ENCODE measurements around the gene NT5C2. TPM values are rescaled to one million over a fixed set of nuclear protein-coding genes. Genes with fewer than 3 reads are reported as not detected.

The NT5C2 gene
- total RNA-seq, 2 experiments from 2014 or later = 39.1 to 43.0 TPM

DNA sequence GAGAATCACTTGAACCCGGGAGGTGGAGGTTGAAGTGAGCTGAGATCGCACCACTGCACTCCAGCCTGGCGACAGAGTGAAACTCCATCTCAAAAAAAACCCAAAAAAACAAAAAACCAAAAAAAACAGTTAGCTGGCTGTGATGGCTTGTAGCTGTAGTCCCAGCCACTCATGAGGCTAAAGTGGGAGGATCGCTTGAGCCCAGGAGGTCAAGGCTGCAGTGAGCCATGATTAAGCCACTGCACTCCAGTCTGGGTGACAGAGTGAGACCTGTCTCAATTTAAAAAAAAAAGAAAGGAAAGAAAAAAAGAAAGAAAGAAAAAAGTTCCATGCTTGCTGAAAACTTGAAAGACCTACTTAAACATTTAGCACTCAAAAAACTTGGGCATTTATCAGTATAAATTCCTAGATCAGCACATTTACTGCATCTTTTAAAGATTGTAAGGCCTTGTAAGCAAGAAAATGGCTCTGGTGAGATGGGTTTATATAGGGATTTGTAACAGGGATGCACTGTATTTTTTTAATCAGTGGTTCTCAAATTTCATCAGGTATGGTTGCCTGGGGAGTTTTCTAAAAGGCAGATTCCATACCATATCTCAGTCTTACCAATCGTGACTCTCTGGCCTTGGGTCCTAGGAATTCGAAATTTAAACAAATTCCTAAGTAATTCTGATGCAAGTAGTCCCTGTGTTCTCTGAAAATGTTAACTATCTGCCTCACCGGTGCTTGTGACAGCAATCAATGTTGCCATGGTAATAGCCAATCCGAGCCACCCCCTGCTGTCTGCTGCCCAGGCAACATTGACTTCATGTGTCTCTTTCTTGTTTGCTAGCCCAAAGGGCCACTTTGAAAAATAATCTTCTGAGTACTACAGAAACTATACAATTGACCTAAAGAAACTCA lies 11.5 kb upstream of the NT5C2 start:
- ChIA-PET CTCF (no interaction called here), POLR2A (interaction anchor here (0.6 to 1.1 kb wide), 2 partner anchors 22 to 93 kb away, joined by 3 read pairs; no protein-coding TSS in a partner anchor)
- Mint-ChIP-seq H3K9me3 (no peaks in the 10 kb centered on the region), H3K36me3 (ENCODE audit: low read depth) (no peaks in the 10 kb centered on the region), H3K27me3 (peaks cover 1% of the 10 kb centered on the region), H3K4me1 (ENCODE audit: low read depth) (no peaks in the 10 kb centered on the region), H3K27ac (no peak overlapping the region), H3K4me3 (no peak overlapping the region)
- TF ChIP-seq, protein P1, sequence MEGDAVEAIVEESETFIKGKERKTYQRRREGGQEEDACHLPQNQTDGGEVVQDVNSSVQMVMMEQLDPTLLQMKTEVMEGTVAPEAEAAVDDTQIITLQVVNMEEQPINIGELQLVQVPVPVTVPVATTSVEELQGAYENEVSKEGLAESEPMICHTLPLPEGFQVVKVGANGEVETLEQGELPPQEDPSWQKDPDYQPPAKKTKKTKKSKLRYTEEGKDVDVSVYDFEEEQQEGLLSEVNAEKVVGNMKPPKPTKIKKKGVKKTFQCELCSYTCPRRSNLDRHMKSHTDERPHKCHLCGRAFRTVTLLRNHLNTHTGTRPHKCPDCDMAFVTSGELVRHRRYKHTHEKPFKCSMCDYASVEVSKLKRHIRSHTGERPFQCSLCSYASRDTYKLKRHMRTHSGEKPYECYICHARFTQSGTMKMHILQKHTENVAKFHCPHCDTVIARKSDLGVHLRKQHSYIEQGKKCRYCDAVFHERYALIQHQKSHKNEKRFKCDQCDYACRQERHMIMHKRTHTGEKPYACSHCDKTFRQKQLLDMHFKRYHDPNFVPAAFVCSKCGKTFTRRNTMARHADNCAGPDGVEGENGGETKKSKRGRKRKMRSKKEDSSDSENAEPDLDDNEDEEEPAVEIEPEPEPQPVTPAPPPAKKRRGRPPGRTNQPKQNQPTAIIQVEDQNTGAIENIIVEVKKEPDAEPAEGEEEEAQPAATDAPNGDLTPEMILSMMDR (IDR thresholded peaks at IDR 0.05) = no peak
- DNase-seq (no peak), ATAC-seq (no peak)
- intact Hi-C loops (cut with micrococcal nuclease) = no loop called here

GRCh38 chr10:103203466-103203865 lies 10.4 kb upstream of the NT5C2 start:
- CTCF ChIA-PET = no interaction called here

GRCh38 chr10:103202319-103202718 lies 9.2 kb upstream of the NT5C2 start:
- TF ChIP-seq, protein P1 (IDR thresholded peaks at IDR 0.05) = no peak
- intact Hi-C loops (cut with micrococcal nuclease) = no loop called here
- no peak for DNase-seq

More at GRCh38 chr10:103203466-103203865, 10.4 kb upstream of the NT5C2 start:
- Mint-ChIP-seq H3K36me3 (ENCODE audit: low read depth) (no peaks in the 10 kb centered on the region), H3K27me3 (peaks cover 1% of the 10 kb centered on the region), H3K4me1 (ENCODE audit: low read depth) (no peaks in the 10 kb centered on the region), H3K4me3 (no peak overlapping the region), H3K9me3 (no peaks in the 10 kb centered on the region), H3K27ac (no peak overlapping the region)
- POLR2A ChIA-PET = interaction anchor here (1.1 to 1.3 kb wide), 2 partner anchors 11 to 92 kb away, joined by 3 read pairs; no protein-coding TSS in a partner anchor
- ATAC-seq (no peak), DNase-seq (no peak)
- intact Hi-C loops (cut with micrococcal nuclease) = no loop called here
- TF ChIP-seq, protein P1 (IDR thresholded peaks at IDR 0.05) = no peak

DNA sequence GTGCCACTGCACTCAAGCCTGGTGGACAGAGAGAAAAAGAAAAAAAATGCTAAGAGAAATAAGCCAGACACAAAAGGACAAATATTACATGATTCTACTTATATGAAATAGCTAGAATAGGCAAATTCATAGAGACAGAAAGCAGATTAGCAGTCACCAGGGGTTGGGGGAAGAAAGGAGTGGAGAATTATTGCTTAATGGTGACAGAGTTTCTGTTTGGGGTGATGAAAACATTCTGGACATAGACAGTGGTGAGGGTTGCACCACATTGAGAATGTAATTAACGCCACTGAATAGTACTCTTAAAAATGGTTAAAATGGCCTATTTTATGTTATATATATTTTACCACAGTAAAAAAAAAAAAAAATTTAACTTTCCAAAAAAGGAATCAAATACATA lies 6.4 kb upstream of the NT5C2 start:
- CTCF ChIA-PET = no interaction called here
- intact Hi-C loops (cut with micrococcal nuclease) = no loop called here
- Mint-ChIP-seq H3K36me3 (ENCODE audit: low read depth) (no peaks in the 10 kb centered on the region), H3K27me3 (peaks cover 3% of the 10 kb centered on the region), H3K27ac (no peak overlapping the region), H3K4me1 (ENCODE audit: low read depth) (peaks cover 12% of the 10 kb centered on the region), H3K4me3 (no peak overlapping the region), H3K9me3 (no peaks in the 10 kb centered on the region)
- POLR2A ChIA-PET = no interaction called here
- TF ChIP-seq, protein P1 (IDR thresholded peaks at IDR 0.05) = no peak
- DNase-seq (no peak), ATAC-seq (no peak)

More at GRCh38 chr10:103202319-103202718, 9.2 kb upstream of the NT5C2 start:
- Mint-ChIP-seq H3K27me3 (peaks cover 1% of the 10 kb centered on the region), H3K36me3 (ENCODE audit: low read depth) (no peaks in the 10 kb centered on the region), H3K27ac (no peak overlapping the region), H3K4me3 (no peak overlapping the region), H3K9me3 (no peaks in the 10 kb centered on the region), H3K4me1 (ENCODE audit: low read depth) (peaks cover 7% of the 10 kb centered on the region)
- ChIA-PET POLR2A (no interaction called here), CTCF (no interaction called here)
- ATAC-seq = no peak

GRCh38 chr10:103198648-103199047 lies 5.6 kb upstream of the NT5C2 start:
- ChIA-PET CTCF (interaction anchor here (1.2 kb wide), 1 partner anchor 135 kb away, joined by 3 read pairs; no protein-coding TSS in a partner anchor), POLR2A (no interaction called here)
- Mint-ChIP-seq H3K9me3 (no peaks in the 10 kb centered on the region), H3K27me3 (peaks cover 3% of the 10 kb centered on the region), H3K27ac (no peak overlapping the region), H3K4me3 (no peak overlapping the region), H3K4me1 (ENCODE audit: low read depth) (peaks cover 12% of the 10 kb centered on the region), H3K36me3 (ENCODE audit: low read depth) (no peaks in the 10 kb centered on the region)
- intact Hi-C loops (cut with micrococcal nuclease) = no loop called here
- ATAC-seq = no peak
- no peak for DNase-seq
- TF ChIP-seq, protein P1 (IDR thresholded peaks at IDR 0.05) = no peak
